Measurements from ENCODE around the gene ZNF750.

ZNF750 gene

DNA sequence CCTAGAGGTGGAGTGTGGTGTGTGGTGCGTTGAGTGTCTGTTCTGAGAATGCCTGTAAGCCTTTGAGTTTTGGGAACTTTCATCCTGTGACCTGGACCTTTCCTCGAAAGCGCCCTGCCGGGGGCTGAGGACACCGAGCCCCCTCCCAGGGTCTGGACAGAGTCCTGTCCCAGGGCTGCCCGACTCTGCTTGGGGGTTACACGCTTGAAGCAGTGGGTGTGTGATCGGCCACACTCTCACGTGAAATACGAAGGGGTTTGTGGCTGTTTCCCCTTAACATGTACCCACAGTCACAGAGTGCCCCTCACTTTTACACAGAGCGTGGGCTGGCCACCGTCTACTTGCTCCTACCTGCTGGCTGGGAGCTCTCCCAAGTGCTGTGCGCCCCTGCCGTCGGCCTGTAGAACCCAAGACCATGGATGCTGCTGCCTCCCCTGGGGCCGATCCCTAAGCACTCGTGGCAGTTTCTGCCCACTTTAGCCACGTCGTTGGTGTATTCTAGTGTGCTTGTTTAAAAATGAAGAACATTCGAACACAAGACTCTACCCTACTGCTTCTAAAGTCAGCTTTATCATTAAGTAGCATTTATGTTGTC is 6.8 kb downstream of the ZNF750 start:
- DNase-seq, result no peak

- DNase-seq, result no peak
Measured at GRCh38 chr17:82832411-82832810, 7.4 kb downstream of the ZNF750 start.

- DNase-seq, result no peak
Measured at GRCh38 chr17:82831818-82832200, 8.0 kb downstream of the ZNF750 start.

DNA sequence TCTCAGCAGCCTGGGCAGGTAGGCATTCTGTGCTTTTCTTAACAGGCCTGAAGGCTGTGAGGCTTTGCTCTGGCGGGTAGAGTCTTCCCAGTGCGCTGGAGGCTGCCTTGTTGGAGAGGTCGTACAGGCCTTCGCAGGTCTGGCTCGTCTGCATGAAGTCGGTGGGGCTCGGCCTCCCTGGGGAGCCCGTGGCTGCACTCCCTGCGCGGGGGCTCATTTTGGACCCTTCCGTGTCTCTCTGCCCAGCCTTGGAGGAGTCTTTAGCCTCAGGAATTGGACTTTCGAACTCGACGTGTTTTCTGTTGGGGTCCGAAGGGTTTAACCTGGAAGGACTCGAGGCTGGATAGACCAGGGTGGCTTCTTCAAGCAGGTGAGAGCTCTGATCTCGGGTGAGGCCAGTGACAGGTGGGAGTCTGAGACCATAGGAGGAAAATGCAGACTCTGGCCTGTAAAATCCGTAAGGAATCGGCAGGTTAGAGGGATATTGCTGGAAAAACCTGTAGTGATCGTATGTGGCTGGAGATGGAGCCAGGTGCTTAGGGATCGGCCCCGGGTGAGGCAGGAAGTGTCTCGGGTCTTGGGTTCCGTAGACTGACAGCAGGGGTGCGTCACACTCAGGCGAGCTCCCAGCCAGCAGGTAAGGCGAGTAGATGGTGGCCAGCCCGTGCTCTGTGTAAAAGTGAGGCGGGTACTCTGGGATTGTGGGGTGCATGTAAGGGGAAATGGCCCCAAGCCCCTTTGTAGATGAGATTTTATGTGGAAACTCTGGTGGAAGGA is 8.6 kb downstream of the ZNF750 start:
- no peak for DNase-seq

DNA sequence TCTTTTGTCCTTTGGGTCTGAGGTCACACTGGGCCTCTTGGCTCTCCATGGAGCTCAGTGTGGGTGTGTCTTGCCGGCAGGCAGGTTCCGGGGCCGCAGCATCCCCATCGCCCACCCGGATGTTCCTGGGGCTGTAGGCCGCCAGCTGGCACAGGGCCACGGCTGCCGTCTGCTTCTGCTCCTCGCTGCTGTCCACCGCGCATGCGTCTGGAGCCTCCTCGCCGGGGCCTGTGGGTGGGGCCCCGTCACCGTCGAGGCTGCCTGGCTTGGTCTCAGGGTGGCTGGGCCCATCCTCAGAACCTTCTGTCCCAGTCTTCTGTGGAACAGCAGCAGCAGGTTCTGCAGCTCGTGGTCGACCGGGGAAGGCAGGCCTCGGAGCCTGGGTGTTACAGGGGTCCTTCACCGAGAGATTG is 9.6 kb downstream of the ZNF750 start:
- DNase-seq, result no peak

- no peak for DNase-seq
Measured at GRCh38 chr17:82828875-82829487, 10.8 kb downstream of the ZNF750 start.

- no peak for DNase-seq
Measured at GRCh38 chr17:82826956-82827355, 12.9 kb downstream of the ZNF750 start.

DNA sequence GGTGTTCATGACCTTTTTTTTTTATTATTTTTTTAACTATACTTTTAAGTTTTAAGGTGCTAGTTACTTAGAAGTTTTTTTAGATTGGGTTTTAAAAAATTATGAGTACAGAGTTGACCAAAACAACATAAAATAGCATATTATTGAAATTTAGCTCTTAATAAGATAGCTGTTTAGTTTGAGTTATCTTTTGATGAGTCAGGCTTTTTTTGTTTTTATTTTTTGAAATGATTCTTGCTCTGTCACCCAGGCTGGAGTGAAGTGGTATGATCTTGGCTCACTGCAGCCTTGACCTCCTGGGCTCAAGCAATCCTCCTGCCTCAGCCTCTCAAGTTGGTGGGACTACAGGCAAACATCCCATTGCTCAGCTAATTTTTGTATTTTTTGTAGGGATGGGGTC is 13.6 kb downstream of the ZNF750 start:
- no peak for DNase-seq

DNA sequence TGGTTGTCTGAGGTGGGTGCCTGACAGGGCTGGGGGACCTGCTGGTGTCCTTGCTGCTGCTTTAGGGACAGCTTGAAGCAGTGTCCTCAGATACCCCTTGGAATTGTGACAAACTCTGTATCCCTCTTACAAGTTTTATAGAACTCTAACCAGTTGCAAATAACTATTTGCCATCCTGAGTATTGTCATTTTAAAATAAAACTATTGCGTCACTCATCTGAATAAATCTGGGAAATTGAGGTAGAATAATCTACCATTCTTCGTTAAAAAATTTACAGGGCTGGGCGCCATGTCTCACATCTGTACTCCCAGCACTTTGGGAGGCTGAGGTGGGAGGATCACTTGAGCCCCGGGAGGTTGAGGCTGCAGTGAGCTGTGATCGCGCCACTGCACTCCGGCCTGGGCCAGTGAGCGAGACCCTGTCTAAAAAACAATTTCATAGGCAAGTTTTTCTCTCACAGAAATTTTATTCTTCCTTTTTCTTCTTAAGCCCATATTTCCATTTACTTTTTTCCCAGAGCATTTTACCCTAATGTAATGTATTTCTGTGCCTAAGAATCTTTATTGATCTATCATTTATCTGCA is 14.2 kb downstream of the ZNF750 start:
- DNase-seq, result no peak

GRCh38 chr17:82823004-82823403 is 16.8 kb downstream of the ZNF750 start:
- DNase-seq, result no peak

DNA sequence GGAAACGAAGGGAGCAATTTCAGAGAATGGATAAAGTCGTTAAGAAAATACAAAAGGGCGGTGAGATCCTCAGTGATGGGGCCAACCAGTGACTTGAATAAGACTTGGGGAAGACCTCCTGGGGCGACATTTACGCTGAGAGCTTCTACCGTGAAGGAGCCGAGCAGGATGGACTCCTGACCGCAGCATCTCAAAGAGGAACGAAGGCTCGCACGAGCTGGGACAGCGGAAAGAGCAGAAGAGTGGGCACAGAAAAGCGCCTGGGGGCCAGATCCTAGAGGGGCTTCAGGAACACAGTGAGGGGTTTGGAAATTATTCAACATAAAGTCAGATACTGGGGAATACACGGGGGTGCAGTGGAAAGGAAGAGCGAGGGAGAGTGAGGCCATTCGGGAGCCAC is 17.5 kb downstream of the ZNF750 start:
- DNase-seq, result no peak

- DNase-seq, result no peak
Measured at GRCh38 chr17:82821554-82821953, 18.3 kb downstream of the ZNF750 start.

- no peak for DNase-seq
Measured at GRCh38 chr17:82820278-82821251, 19.3 kb downstream of the ZNF750 start.

- DNase-seq, result no peak
Measured at GRCh38 chr17:82817947-82818346, 21.9 kb downstream of the ZNF750 start.

DNA sequence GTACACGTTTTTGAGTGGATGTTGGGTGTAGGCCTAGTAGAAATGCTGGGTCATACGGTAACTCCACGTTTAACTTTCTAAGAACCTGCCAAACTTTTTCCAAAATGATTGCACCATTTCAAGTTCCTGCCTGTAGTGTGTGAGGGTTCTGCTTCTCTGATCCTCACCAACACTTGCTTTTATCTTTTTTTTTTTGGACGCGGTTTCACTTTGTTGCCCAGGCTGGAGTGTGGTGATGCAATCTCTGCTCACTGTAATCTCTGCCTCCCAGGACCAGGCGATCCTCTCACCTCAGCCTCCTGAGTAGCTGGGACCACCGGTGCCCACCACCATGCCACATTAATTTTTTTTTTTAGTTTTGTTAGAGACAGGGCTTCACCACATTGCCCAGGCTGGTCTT is 23.5 kb downstream of the ZNF750 start:
- DNase-seq, result no peak

- no peak for DNase-seq
Measured at GRCh38 chr17:82815790-82816305, 24.0 kb downstream of the ZNF750 start.

DNA sequence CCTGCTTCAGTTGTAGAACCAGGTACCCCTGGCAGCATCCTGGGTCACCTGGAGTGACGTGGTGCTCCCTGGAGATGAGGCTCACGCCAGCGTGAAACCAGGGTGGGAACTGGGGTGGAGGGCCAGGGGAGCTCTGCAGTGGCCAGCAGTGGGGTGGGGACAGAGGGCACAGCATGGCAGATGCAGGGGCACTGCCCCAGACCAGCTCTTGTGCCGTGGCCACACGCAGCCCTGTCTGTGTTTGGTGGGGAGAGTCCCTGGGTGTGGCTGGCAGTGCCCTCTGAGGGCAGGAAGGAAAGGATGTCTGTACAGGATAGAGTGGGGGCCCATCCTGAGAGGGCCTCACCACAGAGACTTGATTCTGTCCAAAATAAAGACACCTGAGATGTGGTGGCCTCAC is 24.5 kb downstream of the ZNF750 start:
- no peak for DNase-seq

DNA sequence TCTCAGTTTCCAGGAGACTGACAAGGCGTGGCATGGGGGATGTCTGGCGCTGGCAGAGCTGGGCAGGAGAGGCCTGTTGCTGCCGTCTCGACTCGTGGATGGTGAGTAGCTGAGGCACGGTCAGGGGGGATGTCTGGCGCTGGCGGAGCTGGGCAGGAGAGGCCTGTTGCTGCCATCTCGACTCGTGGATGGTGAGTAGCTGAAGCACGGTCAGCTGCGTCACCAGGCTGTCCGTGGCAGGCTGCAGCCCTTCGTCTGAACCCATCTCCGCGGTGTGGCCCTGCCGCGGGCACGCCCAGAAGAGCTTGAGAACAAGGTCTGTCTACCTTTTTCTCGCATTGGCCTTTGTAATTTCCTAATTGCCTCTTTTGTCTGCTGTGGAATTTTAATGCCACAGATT is 25.0 kb downstream of the ZNF750 start:
- DNase-seq, result no peak

DNA sequence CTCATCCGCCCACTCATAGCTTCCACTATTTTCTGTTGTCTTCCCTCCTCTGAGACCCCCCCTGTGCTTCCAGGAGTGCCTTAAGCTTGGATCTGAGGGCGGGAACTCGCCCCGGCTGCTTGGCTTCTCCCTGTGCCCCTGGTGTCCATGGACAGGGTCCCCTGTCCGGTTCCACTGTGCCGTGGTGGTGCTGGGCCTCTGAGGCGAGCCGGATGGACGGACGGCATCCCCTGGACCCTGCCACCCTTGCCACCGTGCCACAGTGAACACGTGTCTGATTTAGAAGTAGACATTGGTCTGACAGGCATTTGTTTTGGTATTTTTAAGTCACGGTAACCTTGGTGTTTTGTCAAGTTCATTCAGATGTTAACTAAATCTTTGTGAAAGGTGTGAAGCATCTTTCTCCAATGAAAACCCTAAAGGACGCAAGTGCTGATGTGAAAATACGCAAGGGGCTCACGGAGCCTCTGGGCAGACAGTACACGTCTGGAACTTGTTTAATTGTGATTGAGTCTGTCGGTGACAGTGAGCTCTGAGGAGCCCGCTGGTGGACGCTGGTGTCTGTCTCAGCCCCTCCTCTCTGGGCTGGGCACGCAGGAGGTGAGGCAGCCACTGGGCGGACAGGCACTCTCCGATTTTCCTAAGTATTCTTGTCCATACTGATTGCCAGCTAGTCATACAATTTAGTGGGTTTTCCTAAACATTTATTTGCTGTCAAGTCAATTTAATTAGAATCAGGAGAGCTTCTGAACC is 26.3 kb downstream of the ZNF750 start:
- DNase-seq, result no peak

- DNase-seq, result no peak
Measured at GRCh38 chr17:82812601-82813000, 27.2 kb downstream of the ZNF750 start.

DNA sequence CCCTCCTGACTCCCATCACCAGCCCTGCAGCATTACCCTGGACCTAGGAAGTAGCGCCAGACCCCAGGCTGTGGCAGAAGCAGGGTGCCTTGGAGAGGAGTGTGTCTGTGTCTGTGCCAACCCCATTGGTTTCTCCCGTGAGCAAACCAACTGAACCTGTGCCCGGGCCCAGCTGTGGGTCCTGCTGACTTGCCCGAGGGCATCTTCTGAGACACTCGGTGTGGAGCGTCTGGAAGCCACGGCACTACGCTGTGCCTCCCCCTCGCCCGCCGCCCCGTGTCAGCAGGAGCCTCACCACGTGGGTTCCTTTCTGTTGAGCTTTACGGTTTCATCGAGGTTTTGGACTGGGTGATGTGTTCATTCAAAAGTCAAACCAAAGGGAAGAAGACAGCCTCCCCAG is 27.8 kb downstream of the ZNF750 start:
- no peak for DNase-seq
